DND-41 (cell line): Measurements from ENCODE around the gene SNRNP48.

Experiments used
- CTCF ChIP-seq: IDR thresholded peaks from 2 replicates; pipeline ENCODE4 v1.5.1; 2012; ENCODE audit warnings: borderline replicate concordance, low read length, moderate library complexity, mild to moderate bottlenecking; ENCODE audit not compliant: poor library complexity, severe bottlenecking; ENCODE audit errors: extremely low read depth
- EZH2 ChIP-seq: IDR thresholded peaks from 3 replicates; pipeline ENCODE4 v1.6.1; 2012; ENCODE audit warnings: borderline replicate concordance, low read depth, mild to moderate bottlenecking, moderate library complexity, low read length, inconsistent platforms; ENCODE audit not compliant: severe bottlenecking

- TF ChIP-seq CTCF: no peak
- TF ChIP-seq EZH2: no peak
These were observed 42.7 kb downstream of the SNRNP48 start for GRCh38 chr6:7632501-7633290.
